GM19035 (cell line): ENCODE results near the gene FOXN3.

Experiments
- ATAC-seq: cut with Tn5 transposase; IDR thresholded peaks from one replicate; pipeline ENCODE4 v1.9.1; 2021; ENCODE audit not compliant: unreplicated experiment

FOXN3 gene, protein sequence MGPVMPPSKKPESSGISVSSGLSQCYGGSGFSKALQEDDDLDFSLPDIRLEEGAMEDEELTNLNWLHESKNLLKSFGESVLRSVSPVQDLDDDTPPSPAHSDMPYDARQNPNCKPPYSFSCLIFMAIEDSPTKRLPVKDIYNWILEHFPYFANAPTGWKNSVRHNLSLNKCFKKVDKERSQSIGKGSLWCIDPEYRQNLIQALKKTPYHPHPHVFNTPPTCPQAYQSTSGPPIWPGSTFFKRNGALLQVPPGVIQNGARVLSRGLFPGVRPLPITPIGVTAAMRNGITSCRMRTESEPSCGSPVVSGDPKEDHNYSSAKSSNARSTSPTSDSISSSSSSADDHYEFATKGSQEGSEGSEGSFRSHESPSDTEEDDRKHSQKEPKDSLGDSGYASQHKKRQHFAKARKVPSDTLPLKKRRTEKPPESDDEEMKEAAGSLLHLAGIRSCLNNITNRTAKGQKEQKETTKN

DNA sequence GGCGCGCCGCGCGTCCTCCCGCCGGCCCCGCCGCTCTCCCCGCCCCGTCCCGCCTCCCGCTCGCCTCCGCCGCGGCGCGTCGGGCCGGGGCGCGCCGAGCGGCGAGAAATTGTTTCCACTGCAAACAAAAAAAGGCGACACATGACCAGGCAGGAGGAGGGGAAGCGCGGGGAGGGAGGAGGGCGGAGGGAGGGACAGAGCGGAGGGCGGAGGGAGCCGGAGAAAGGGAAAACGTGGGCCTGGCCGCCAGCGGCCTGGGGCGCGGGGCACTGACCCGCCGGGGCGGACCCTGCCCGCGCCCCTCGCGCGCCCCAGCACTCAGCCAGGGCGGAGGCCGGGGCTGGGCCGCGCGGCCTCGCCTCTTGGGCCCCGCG is at the start of gene FOXN3:
TSS of gene FOXN3 (minus strand) at position 143 of the 374 bp plus-strand sequence. CDS start 4,757 bp downstream, outside the sequence.
- ATAC-seq: peak; percentile 42

DNA sequence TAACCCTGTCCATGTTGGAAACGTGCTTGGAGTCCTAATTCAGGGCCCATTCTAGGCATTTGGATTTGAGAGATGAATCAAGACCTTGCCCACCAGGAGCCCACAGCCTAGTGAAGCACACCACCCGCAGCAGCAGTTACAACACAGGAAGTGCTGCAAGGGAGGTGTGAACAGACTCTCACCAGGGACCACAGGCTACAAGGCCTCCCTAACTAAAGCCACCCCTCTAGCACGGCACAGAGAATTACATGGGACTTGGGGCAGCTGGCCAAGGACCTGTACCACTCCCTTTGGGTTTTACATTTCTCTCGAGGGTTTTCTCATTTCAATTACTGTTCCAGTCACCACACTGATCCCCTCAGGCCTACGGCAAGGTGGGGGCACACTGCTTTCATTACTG is 49.5 kb upstream of the FOXN3 start:
- ATAC-seq: no peak

DNA sequence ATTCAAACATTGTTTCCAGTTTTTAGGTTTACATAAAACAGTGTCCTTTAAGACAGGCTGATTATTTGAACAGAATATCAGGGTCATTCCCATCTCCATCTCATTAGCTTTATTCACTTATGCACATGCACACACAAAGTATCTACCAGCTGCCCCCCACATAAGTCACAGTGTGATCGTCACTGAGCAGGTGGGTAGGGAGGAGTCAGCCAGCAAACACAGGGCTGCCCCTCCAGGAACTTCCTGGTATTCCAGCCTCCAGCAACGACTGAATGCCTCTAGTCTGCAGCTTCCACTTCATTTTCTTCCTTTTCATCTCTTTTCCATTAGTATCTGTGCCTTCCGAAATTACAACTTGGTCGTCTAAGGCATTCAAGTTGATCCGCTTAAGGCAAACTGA is 48.8 kb upstream of the FOXN3 start:
- ATAC-seq: no peak

DNA sequence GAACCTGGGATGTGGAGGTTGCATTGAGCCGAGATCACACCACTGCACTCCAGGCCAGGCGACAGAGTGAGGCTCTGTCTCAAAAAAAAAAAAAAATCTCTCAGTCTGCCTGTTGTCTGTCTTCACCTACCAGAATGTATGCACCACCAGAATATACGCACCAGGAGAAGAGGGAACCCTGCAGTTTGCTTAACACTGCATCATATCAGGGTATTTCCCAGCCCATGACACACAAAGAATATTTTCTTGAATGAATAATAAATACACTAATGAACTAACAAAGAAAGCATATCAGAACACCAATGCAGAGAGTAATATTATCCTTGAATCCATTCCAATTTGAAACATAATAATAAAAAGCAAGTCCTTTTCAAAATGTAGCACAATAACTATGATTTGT is 44.2 kb upstream of the FOXN3 start:
- ATAC-seq: no peak

DNA sequence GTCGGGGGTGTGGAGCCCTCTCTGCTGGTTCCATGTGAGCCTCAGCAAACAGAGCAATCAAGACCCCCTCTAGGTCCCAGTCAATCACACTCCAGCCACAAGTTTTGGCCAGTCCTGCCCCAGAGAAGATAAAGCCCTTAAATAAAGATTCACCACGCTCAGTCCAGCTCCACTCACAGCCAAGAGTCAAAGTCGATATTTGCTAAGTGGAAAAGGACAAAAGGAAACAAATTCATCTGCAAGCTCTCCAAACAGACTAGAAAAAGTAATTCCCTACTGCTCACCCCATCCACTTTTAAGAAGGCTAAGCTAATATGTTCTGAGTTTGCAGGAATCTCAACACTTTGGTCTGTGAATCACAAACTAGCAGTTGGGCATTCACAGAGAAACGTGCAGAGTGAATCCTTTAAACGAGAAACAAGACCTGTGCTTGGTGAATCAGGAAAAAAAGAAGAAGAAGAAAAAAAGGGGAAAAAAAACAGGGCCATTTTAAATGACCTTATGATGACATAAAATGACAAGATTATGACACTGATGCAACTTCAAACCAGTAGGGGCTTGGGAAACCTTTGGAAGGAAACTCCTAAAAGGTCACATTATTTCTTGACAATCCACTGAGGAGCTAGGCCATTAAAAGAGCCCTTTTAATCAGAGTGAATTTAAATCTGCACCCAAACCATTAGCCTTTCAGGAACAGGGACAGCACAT is 41.8 kb upstream of the FOXN3 start:
- no peak for ATAC-seq

DNA sequence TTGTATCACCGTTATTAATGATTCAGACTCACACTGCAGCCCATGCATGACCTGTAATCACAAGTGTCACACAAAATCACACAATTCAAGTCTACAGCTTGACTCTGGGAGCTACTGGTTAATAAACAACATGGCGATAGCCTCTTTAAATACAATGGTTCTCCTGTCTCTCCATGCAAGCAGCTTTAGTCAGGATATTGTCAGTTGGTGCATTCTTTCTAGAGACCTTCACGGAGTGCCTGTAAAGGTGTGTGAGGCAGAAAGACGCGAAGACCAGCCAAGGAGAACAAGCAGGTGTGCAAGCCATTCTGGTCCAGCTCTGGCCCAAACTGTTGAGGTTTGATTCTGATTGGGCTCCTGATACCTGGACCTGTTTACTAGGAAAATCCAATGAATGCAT is 40.0 kb upstream of the FOXN3 start:
- no peak for ATAC-seq

DNA sequence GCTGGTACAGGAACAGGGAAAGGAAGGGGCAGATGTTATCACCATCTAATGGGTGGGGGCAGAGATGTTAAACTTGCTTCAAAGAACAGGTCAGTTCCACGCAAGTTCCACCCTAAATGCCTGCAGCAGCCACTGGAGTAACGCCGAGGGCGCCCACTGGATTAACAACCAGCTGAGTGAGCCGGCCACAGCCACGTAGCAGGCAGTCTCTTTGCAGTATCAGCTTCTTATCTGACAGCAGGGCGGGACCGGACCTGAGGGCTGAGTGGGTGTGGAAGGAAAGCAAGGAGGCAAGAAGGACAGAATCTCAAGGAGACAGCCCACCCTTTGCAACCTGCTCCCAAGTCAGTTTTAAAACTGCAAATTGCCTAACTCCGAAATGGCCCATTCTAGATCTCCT is 38.4 kb upstream of the FOXN3 start:
- ATAC-seq: no peak

DNA sequence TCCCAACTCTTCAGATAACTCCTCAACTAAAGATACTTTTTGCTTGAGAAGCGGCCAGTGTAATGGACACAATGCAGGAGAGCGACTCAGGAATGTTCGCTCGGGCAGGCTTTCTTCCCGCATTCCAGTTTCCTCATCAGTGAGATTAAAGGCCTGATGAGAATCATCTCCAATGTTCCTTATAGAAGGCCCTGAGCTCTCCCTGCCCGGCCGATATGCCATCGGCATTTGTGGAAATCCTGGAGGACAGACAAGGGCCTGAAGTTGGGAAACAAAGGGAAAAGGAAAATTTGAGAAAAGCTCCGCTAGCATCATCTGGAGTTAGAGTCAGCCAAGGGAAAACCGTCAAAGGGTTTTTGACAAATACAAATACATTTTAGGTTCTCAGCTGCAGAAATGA is 38.0 kb upstream of the FOXN3 start:
- no peak for ATAC-seq

DNA sequence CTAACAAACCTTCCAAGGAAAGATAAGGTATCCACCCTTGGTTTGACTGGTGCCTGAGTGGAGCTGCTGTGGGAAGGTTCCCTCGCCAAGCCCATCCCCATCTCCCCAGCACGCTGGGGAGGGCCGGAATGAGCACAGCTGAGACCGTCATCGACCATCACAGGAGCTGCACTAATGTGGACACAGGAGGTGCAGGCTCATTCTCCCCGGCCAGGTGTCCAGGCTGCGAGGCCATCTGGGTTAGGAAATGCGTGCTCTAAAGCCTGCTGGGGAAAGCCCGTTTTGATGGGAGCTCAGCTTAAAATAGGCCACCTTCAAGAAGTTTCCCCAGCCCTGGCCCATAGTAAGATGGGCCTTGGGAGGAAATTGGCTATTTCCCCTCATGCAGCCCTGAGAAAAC is 35.2 kb upstream of the FOXN3 start:
- ATAC-seq: no peak

DNA sequence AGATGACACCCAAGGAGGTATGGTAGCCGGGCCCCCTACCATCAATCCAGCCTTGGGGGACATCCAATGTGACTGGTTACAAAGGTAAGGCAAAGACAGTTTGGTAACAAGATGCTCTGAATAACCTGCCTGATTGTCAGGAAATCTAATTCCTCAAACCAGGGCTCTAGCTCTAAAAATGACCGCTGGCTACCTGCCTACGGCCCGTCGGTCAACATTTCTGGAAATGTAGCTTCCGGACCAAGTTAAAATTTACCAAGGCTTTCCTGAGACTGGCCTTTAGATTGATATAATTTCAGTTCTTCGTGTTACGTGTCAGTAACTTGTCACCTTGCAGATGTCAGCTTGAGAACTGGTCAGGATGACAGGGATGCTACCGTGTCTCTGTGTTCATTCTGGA is 34.2 kb upstream of the FOXN3 start:
- ATAC-seq: no peak

DNA sequence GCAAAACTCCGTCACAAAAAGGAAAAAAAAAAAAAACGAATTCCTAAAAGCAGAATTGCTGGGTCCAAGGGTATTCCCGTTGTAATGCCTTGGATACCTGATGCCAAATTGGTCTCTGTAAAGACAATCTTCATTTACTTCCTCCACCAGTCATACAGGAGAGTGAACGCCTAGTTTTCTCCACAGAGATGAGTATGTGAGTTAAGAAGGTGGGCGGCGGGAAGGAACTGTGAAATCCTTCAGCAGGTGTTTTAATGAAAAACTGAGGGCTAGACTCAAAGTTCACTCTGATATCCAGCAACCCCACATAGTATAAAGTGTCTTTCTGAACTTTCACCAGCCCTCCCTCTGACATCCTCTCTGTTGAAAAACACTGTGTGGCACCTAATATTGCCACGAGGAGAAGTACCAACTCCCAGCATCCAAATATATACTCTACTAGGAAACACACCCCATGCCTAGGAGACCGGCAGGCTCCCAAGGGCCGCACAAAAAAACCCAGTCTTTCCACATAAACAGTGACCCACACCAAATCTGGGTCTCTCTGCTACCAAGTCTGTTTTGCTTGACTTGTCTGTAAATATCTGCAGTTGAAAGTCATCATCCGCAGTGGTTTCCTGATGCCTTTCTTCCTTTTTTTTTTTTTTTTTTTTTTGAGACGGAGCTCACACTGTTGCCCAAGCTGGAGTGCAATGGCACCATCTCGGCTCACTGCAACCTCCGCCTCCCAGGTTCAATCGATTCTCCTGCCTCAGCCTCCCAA is 30.3 kb upstream of the FOXN3 start:
- no peak for ATAC-seq

DNA sequence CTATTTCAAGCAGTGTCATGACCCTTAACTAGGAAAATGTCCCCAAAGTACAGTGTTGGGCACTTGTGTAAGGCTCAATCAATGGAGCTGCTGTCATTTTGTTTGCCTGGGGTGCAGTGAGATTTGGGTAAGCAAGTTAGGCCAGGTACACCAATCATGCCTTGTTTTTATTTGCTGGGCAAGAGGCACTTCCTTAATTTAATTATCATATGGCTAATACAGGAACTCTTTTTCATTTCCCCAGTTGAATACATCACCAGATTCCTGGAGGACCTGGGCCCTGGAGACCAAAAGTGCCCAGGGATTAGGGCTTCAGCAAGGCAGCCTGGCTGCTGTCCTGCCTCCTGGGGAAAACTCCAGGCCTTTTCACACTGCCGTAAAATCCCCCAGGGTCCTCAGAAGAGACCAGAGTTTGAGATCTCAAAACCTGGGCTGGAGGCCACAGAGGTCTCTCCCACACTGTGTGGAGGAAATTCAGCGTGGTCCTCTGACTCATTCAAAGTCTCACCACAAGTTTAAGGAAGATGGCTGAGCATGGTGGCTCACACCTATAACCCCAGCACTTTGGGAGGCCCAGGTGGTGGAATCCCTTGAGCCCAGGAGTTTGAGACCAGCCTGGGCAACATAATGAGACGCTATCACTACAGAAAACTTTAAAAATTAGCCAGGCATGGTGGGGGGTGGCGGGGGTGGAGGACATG is 28.4 kb upstream of the FOXN3 start:
- ATAC-seq: no peak

DNA sequence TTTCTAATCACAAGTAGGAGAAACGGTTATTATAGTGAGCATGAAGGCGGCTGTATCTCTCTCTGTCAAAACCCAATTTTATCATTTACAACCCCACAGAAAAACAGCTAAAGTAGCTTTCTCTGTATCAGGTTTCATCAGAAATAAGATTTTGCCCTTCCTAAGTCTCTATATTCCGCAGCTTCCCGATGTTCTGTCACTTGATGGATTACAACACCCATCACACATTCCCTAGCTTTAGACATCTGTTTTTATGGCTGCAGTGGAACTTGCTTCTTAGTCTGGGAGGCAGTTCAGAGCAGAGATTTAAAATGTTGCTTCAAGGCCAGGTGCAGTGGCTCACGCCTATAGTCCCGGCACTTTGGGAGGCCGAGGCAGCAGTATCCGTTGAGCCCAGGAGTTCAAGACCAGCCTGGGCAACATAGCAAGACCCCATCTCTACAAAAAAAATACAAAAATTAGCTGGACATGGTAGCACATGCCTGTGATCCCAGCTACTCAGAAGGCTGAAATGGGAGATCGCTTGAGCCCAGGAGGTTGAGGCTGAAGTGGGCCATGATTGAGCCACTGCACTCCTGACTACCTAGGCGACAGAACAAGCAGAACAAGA is 27.6 kb upstream of the FOXN3 start:
- ATAC-seq: no peak

DNA sequence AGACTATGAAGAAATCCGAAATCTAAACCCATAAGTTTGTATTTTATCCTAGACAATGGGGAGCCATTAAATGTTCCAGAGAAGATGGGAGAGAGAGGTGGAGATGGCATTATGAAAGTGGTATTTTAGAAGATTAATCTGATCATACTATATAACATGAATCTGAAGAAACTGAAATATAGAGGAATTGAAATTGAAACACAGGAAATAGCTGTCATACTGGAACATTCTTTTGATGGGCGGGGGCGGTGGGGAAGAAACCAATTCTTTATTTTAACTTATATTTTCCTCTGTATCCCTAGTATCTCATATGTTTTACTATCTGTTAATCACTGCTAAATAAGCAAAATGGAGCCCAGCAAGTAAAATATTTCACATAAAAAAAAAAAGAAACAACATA is 27.0 kb upstream of the FOXN3 start:
- no peak for ATAC-seq

DNA sequence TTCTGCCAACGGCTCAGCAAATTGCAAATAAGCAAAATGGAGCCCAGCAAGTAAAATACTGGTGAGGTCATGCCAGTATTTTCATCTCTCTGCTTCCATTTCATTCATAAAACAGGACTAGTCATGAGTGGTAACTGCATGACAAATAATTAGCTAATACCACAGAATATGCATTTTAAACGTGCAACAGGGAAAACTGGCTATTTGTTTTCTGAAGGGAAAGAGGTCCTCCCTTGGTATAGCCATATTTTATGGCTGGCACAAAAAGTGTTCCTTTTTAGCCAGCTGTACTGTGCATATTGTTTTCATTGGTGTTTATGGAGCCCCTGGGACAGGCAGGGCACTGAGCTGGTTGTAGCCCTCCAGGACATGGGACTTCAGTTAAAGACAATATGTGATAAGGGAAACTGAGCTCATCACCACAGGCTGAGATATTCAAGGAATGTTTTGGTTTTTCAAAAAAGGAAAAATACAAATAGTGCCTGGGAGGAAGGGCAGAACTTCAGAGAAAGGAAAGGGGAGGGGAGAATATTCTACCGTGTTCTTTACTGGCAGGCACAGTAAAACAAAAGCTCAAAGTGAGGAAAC is 26.1 kb upstream of the FOXN3 start:
- no peak for ATAC-seq

DNA sequence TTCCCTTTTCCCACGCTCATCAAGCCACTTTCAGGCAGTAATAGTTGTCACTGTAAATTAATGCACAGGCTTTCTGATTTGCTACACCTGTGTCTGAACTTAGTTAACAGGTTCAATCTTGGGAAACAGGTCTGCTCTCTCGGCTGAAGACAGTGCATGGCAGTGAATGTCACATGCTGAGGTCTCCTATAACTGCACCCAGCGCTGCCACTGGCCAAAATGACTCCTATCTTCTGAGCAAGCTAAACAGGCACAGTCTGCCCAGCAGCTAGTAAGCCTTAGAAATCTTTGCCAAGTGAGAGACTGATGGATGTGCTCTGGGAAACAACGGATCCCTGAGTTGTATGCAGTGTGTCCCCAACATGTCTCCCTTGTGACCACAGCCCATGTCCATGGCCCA is 25.2 kb upstream of the FOXN3 start:
- ATAC-seq: no peak

DNA sequence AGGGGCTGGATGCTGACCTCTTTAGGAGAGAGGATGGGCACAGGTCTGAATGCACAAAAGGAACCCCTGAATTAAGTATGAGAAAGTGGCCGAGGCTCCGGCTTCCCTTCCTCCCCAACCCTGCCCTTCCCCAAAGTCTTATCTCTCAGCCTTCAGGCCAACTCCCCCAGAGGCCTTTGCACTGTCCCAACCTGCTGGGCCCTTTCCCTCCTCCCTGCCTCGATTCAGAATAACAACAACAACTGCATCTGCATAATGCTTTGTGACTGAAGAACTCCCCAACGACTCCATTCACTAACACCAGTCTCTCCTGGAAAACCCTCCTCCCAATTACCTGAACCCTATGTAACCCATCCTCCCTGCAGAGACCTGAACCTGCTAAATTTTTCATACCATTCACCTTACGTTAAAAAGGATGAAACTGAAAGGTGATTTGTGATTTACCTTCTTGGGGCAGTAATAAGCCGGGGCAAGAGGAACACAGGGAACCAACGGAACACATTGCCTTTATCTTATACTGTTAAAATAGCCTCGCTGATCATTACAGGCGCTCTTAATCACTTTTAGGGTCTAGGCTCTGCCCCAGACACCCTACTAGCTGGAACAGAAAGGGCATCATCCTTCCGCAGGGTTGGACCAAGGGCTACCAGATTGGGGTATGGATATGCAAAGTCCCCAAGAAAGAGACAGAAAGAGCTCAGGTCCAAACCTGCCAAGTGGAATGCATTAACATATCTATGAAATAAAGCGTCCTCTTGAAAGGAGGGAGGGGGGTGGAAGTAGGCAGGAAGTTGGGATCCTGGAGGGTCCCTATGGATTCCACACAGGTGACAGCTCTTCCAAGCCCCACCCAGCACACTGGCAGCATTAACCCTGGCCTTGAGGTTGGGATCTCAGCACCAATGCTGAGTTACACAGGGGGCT is 24.2 kb upstream of the FOXN3 start:
- no peak for ATAC-seq

DNA sequence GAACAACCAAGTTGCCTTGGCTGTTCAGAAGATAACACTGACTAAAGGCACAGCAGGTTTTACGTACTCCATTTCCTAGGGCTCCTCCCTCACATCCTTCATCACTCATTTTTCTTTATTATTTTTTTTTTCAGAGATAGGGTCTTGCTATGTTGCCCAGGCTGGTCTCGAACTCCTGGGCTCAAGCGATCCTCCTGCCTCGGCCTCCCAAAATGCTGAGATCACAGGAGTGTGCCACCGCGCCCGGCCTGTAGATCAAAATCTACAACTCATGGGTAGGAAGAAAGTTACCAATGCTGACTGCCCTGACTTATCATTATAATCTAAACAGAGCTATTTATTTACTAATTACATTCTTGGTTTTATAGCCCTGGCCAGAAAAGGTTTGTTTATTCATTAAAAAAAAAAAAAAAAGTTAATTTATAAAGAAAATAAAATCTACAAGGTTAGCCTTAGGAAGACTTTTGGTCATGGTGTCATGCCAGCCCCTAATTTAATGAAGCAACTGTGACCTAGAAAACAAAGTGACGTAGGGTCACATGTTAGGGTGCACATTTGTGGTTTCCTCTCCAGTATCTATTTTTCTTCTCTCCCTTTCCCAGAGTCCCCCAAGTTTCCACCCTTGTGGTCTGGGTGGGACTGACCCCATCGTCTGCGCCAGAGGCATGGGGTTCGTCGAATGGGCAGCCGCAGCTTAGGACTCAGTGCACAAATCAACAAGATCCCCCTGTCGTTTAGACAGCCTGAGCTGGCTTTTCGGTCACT is 19.0 kb upstream of the FOXN3 start:
- ATAC-seq: no peak

DNA sequence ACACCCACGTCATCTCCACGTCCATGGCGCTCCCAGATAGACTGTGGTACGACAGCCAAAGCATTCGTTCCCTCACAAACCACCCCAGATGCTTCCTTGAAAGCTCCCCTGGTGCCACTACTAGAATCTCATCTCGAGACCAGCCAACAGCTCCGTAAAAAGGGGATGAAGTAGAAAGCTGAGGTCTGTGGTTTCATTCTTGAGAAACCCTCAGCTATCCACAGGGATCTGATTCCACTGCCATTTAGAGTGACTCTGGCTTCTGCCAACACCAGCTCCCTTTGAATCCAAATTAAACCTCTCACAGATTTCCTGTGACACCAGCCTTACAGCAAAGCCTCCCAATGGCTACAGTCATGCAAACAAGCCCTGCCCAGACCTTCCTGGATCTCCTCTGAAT is 18.5 kb upstream of the FOXN3 start:
- no peak for ATAC-seq
